GM12801 (cell line): ENCODE results near the gene FMC1.

Experiments
- TF ChIP-seq, protein P1 (sequence below): IDR thresholded peaks from one replicate; pipeline ENCODE4 v1.5.1; 2011; ENCODE audit warnings: control low read depth; ENCODE audit not compliant: insufficient read length; ENCODE audit errors: extremely low read depth

The FMC1 gene

DNA sequence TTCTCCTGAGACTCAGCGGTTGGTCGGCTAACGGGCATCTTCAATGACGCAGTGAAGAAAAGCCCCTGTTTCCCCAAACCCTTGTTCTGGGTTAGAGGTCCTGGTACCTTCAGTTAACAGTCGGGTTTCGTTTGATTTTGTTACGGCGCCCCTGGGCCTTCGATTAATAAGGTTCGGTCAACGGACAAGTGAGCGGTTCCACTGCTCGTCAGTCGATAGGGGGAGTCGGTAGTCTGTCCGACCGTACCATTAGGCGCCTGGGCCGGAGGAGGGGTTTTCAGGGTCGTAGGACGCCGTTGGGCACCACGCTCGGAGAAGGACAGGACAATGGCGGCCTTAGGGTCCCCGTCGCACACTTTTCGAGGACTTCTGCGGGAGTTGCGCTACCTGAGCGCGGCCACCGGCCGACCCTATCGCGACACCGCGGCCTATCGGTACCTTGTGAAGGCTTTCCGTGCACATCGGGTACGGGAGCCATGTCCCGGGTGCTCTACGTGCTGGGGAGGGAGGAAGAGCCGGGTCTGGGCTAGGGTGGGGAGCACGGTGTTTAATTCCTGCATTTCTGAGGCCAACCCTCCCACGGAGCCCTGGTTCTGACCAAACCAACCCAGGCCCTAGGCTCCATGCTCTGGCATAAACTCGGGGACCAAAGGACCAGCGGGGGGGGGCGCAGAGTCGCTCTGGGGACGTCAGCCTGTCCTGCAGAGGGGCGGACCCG, at the start of gene FMC1:
Gene FMC1, plus strand, starts transcription at position 280 of the 718 bp plus-strand sequence. Its CDS starts 48 bp downstream, at position 328.
- TF ChIP-seq, protein P1, sequence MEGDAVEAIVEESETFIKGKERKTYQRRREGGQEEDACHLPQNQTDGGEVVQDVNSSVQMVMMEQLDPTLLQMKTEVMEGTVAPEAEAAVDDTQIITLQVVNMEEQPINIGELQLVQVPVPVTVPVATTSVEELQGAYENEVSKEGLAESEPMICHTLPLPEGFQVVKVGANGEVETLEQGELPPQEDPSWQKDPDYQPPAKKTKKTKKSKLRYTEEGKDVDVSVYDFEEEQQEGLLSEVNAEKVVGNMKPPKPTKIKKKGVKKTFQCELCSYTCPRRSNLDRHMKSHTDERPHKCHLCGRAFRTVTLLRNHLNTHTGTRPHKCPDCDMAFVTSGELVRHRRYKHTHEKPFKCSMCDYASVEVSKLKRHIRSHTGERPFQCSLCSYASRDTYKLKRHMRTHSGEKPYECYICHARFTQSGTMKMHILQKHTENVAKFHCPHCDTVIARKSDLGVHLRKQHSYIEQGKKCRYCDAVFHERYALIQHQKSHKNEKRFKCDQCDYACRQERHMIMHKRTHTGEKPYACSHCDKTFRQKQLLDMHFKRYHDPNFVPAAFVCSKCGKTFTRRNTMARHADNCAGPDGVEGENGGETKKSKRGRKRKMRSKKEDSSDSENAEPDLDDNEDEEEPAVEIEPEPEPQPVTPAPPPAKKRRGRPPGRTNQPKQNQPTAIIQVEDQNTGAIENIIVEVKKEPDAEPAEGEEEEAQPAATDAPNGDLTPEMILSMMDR = no peak

DNA sequence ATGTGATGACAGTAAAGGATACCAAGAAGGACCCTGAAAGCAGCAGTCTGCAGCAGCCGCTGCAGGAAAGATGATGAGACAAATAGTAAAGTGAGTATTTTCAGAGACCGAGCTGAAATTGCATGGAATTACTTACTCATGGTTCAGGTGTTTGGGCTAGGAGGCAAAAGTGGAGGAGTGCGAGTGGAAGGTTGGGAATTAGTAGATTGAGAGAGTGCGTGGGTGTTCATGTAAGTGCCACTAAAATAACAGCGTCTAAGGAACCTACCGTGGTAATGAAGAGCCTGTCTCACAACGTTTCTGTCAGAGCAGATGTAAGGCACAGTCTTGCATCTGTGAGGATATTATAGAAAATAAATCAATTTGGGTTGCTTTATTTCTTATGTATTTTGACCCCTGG, 48.3 kb upstream of the FMC1 start:
- TF ChIP-seq, protein P1 = no peak

- TF ChIP-seq, protein P1 = no peak
Observed at GRCh38 chr7:139293534-139293933, 47.6 kb upstream of the FMC1 start.

DNA sequence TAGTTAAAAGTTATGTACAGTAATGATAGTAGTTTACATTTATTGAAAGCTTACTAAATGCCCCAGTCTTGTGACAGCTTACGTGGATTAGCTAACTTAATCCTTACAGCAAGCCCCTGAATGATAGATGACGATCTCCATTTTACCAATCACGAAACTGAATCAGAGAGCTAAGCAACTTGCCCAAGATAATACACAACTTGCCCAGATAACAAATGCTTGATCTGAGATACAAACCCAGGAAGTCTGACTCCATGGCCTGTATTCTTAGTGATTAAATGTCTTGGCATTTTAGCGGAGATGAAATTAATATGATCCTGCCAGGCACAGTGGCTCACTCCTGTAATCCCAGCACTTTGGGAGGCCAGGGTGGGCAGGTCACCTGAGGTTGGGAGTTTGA, 46.9 kb upstream of the FMC1 start:
- TF ChIP-seq, protein P1 = no peak

DNA sequence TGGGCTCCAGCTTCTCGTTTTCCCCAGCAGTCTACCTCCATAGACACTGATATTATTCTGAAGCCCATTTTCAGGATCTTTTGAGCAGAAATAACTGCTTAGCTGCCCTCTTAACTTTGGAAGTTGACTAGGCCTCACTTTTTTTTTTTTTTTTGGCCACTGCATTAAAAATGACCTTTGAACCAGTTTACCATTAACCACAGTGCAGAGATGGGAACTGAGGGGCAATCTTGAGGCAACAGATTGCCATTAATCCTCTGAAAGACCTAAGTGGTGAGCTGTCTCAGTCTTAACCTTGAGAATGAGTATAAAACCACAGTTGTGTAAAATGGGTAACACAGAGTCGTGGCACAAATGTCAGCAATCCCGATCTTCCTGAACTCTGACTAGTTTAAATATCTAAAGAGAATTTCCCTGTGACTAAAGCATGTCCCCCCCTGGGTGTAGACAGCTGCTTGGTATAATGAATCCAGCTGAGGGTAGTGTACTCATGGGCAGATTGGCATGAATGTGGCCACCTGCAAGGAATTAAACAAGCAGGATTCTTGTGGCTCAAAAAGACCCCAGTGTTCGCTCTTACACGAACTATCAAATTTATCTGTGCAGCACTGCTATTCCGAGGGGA, 46.1 kb upstream of the FMC1 start:
- TF ChIP-seq, protein P1 = no peak

DNA sequence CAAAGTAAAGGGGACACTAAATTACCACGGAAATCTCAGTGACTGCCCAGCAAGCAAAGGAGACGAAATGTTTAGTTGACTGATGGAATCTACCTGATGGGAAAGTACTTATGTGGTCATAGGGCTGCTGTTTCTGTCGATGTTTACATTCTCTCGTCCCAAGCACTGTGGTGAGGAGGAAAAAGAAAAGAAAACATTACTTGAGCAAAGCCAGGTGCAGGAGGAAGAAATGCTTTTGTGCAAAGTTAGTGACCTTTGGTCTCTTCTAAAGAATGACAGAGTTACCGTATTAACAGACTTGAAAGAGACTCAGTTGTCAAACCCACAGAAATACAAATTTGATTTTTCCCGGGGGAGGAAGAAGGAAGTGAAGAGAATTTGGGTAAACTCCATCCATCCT, 43.3 kb upstream of the FMC1 start:
- TF ChIP-seq, protein P1 = no peak

GRCh38 chr7:139299296-139299695, 41.8 kb upstream of the FMC1 start:
- TF ChIP-seq, protein P1 = no peak
